Amniotic stem cell (primary cell): Measurements from ENCODE around the gene TMEM43.
A peak's percentile ranks its signal among the peaks of the same experiment; 100 is the strongest.

Source experiments
- DNase-seq: peaks from one replicate; lab custom pipeline; 2025; lab: John Stamatoyannopoulos, UW

The TMEM43 gene

DNA sequence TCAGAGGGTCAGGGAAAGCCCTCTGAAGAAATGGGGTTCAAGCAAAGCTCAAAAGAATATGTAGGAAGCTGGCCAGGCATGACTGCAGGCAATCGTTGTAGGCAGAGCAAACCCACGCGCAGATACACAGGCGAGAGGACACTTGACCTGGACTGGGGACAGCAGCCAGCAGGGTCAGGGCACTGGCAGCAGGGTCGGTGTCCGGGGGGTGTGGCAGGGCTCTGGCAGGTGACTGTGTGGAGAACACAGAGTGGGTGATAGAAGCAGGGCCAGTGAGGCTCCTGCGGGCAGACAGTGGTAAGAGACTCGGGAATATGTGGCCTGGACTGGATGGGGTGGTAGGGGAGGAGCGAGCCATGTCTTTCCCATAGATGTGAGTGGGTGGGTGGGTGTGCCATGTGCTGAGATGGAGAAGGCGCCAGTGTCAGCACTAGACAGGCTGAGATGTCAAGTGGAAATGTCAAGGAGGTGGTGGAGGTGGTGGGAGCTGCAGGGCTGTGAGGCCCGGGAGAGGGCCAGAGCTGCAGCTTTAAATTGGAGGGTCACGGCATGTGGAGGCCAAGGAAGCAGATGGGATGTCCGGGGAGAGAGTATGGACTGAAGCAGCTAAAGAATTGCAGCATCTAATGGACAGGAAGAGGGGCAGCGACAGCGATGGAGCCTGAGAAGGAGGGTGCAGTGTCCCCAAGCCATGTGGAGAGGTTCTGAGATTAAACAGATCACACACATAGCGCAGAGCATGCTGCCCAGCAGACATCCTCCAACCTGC is 13.4 kb downstream of the TMEM43 start:
- DNase-seq, result no peak

DNA sequence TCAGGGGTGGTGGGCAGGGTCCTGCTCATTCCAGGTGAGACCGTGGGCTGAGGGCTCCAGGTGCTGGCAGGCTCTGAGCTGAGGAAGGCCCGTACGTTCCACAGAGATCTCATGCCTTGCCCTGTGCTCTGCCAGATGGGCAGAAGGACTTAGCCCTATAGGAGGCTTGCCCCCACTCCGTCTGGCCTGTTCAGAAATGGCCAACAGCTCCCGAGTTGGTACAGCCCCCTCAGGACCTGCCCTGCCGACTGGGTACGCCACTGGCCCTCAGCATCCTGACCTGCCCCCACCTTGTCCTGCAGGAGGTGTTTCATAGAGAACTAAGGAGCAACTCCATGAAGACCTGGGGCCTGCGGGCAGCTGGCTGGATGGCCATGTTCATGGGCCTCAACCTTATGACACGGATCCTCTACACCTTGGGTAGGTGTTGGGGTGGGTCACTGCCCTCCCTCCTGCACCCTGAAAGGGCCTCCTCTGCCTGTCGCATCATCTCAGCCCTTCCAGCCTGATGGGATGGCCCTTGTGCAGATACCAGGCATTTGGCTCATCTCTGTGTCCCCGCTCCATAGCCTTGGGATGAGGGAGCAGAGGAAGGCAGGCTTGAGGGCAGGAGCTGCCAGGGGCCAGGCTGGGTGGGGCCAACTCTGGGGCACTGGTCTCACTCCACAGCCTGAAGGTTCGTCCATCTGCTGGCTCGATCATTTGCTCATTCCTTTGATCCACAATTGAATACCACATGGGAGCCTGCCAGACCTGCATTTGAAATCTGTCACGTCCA is 14.2 kb downstream of the TMEM43 start:
- DNase-seq, result no peak

DNA sequence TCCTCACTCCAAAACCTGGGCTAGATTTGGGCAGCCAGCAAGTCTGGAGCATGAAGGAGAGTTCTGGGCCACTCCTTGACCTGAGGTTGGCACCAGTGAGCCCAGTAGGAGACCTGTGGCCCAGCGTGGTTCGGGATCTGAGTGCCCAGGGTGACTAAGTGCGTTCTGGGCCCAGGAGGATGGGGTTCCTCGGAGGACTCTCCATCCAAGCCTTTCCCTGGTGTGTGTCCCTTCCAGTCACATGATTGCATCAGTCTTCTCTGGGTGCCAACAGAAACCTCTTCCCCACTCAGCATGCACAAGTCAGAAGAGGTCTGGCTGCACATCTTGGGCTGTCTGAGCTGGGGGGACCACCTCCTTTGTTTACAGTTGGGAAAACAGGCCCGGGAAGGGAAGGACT is 14.9 kb downstream of the TMEM43 start:
- DNase-seq, result no peak

DNA sequence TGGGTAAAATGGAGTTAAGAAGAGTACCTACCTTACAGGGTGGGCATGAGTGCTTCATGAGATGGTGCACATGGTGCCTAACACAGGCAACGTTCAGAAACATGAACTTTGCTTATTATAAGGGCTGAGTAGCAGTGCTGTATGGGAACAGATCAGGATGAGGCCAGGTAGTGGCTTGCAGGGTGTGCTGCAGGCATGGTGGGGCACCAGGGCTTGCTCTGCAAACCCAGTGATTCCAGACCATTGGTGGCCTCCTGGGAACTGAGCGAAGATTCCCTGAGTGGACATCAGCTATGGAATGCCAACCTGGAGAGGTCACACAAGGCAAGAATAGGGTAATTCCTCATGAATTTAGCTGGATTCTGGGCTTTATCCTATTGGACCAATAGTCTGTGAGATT is 15.8 kb downstream of the TMEM43 start:
- no peak for DNase-seq

DNA sequence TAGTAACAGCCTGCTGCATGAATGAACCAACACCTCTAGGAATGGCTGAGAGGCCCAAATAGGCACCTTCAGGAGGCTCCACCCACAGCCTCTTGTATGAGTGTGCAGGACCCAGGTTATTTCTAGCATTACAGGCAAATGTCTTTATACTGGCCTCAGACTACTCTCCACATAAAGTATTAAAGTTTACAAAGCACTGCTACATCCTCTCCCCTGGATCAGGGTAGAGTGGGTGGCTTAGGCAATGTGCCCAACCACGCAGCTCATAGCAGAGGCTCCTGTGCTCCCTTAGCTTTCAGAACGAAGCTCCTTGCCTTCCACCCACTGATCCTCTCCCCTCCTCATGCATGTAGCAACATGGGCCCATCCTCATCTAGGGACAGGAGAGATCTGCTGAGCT is 16.3 kb downstream of the TMEM43 start:
- no peak for DNase-seq

DNA sequence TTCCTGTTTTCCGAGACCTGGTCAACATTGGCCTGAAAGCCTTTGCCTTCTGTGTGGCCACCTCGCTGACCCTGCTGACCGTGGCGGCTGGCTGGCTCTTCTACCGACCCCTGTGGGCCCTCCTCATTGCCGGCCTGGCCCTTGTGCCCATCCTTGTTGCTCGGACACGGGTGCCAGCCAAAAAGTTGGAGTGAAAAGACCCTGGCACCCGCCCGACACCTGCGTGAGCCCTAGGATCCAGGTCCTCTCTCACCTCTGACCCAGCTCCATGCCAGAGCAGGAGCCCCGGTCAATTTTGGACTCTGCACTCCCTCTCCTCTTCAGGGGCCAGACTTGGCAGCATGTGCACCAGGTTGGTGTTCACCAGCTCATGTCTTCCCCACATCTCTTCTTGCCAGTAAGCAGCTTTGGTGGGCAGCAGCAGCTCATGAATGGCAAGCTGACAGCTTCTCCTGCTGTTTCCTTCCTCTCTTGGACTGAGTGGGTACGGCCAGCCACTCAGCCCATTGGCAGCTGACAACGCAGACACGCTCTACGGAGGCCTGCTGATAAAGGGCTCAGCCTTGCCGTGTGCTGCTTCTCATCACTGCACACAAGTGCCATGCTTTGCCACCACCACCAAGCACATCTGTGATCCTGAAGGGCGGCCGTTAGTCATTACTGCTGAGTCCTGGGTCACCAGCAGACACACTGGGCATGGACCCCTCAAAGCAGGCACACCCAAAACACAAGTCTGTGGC is 16.9 kb downstream of the TMEM43 start:
- no peak for DNase-seq

DNA sequence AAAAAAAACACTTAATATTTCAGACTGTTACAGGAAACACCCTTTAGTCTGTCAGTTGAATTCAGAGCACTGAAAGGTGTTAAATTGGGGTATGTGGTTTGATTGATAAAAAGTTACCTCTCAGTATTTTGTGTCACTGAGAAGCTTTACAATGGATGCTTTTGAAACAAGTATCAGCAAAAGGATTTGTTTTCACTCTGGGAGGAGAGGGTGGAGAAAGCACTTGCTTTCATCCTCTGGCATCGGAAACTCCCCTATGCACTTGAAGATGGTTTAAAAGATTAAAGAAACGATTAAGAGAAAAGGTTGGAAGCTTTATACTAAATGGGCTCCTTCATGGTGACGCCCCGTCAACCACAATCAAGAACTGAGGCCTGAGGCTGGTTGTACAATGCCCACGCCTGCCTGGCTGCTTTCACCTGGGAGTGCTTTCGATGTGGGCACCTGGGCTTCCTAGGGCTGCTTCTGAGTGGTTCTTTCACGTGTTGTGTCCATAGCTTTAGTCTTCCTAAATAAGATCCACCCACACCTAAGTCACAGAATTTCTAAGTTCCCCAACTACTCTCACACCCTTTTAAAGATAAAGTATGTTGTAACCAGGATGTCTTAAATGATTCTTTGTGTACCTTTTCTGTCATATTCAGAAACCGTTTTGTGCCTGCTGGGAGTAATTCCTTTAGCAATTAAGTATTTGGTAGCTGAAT is 17.9 kb downstream of the TMEM43 start:
- no peak for DNase-seq

DNA sequence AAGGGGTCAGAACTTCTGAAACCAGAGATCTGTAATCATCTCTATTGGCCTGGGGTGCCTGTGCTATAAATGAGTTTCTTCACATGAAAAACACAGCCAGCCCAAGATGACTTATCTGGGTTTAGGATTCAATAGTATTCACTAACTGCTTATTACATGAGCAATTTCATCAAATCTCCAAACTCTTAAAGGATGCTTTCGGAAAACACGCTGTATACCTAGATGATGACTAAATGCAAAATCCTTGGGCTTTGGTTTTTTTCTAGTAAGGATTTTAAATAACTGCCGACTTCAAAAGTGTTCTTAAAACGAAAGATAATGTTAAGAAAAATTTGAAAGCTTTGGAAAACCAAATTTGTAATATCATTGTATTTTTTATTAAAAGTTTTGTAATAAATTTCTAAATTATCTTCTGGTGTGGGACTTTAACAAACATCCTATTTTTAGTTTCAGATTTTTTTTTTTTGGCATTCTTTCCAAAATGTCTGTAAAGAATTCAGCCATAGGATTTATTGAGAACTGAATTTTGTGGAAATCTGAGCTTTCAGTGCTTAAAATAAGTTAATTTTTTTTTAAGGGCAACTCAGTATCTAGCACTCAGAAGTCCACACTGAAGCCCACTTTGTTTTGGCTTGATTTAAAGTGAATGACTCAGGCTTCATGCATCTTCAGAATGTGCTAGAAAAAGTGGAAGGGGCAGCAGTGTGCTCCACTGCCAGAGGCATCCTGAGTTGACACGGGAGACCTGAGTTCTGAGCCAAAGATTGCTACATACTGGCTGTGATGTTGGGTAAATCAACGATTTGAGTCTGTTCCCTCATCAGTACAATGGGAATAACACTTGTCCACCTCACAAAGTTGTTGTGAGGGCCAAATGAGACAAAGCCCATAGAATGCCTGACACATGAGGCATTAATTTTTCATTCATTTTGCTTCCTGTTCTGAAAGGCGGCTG is 18.7 kb downstream of the TMEM43 start:
- DNase-seq, result peak; percentile 62

DNA sequence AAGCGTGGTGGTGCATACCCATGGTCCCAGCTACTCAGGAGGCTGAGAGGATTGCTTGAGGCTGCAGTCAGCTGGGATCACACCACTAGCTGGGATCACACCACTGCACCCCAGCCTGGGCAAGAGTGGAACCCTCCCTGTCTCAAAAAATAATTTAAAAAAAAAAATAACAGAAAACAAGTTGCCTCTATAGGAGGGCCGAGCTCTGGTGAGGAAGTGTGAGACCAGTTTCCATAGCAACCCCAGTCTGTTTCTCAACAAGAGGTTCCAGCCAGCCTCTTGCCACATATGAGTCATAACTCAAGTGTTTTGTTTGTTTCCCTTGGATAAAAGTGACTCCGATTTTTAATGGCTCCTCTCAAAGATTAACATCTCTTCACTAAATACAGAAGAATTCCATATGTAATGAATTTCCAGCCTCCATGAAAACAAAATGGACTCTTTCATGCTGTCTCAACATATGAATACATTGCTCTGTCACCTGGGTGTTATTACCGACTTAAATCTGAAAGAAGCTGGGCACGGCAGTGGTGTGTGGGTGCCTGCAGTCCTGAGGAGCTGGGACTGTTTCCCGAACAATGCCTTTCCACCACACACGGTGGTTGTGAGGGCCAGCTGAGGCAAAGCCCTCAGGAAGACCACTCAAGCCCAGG is 19.7 kb downstream of the TMEM43 start:
- DNase-seq, result peak; percentile 99

DNA sequence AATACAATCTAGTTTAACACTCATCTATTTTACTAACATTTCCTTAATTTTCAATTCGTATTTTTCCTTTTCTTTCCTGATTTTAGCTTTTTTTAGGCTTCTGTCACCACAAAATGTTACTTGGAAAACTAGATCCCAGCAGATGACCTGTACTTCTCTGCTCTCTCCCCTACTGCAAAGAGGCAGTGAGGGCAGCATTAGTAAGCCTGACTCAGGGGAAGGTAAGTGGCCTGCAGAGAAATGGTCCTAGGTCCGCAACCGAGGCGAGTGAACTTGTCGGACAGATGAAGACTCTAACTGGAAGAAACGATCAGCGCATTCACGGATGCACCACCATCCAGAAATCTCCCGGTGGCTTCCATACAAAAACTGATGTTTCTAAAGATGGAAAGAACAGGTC is 20.4 kb downstream of the TMEM43 start:
- DNase-seq, result no peak

DNA sequence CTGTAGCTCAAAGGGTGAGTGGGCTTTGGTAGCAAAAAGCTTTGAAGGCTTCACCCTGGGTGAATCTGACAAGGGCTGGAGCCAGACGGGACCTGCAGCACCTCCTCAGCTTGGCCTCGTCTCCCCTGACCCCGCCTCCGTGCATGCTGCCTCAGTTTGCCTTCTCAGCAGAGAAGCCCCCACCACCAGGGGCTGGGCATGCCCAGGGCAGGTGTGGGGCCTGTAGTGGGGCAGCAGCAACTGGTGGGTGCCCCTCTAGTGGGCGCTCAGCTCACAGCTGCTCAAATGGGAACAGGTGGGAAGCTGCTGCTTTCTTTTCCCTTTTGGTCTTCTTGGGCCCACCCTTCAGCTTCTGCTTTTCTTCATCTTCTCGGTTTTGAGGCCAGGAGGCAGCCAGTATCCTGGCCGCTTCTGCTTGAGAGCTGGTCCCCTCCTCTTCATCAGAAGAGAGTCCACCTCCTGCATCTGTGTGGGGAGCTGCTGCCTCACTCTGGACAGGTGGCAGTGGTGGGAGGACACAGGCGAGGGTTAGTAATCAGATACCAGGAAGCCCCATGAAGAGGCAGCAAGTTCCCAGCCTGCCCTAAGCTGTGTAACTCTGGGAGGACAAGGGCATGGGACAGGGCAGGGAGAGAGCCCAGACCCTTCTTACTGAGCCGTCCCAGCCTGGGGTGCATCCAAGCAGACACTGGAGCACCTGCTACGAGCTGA is 21.0 kb downstream of the TMEM43 start:
- DNase-seq, result no peak

DNA sequence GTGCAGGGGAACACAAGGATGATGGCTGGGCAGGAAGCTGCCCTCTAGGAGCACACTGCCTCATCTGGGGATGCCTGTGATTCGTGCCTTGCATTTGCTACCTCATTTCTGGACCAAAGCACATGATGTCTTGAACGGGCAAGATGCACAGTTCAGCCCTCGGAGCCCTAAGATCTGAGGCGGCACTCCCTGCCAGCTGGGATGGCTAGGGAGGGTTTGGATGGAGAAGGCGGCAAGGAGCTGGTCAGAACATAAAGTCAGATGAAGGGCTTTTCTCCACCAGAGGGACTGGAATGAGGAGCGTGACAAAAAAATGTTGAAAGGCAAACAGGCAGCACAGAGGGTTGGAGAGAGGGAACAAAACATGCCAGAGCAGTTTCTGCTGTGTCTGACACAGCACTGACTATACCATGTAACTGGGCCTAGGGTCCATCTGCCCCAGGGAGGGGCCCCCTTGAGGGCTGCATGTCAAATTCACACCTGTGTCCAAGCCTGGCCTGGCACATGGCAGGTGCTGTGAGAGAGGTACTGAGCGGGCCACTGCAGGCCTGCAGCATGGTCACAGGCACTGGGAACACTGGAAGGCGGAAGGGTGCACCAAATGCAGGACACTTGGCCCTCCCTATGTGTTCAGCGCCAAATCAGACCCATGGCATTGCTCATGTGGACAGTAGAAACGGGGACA is 21.7 kb downstream of the TMEM43 start:
- DNase-seq, result no peak

DNA sequence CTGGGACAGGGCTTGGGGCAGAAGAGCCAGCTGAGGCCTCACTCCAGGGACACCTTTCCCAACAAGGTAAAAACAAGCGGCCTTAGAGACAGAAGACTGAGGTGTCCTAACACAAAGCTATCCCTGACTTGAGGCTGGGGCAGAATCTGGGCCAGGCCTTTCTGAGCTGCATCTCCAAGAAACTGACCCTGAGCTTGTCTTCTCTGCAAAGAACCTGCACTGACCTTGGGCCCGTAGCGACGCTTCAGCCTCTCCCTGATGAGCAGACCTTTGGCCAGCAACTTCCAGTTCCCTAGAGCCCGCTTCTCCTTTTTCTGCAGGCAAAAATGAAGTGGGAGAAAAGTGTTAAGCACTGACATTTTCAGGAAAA is 22.2 kb downstream of the TMEM43 start:
- DNase-seq, result no peak

DNA sequence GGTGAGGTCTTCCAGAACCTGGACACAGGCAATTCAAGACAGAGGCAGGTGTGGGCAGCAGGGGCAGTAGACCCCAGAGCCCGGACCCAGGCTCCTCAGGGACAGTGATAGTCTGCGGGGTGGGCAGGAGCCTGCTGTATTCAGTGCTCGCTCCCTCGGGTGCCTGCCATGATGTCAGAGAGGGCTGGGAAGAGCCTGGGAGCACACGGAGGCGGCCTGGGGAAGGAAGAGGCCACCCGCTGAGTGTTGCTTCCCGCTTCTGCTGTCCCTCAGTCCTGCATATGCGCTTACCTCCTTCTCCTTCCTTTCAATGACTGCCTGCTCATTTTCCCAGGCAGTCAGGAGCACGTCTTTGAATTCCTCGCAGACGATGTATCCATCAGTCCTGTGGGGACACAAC is 22.8 kb downstream of the TMEM43 start:
- no peak for DNase-seq

DNA sequence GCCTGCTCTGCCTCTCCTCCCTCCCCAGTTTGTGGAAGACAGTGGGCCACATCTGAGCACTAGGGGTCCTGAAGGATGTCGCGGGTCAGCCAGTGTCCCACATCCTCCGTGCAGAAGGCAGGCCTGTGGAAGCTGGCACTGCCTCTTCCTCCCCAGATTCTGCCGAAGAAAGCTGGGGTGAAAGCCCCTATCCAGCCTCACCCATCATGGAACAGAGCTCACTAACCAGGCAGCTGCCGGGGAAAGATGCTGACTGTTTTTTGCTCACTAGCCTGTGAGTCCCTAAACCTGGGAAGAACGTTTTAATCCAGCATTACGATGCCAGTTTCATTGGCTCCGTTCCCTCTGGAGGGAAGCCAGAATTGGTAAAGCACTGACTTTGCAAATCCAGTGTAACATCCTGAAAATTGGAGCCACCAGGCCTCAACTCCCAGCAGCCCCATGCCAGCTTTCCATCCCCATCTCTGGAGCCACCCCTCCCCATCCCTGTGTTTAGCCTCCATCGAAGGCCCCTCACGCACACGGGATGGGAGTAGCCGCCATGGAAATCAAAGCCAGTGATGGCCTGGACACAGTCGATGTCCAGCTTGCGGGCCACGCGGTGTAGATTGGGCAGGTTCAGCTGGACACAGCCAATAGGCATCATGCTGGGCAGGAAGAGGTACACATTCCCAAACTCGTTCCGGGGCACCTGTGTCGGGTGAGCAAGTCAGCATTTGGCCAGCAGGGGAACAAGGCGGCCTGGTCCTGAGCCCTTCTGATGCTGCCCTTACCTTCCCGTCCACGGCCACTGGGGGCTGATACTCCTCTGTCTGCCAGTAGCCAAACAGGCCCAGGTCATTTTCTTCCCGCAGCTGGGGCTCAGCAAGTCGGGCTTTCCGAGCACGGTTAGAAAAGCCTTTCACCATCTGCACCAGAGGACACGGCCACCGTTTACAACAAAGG is 23.5 kb downstream of the TMEM43 start:
- no peak for DNase-seq

DNA sequence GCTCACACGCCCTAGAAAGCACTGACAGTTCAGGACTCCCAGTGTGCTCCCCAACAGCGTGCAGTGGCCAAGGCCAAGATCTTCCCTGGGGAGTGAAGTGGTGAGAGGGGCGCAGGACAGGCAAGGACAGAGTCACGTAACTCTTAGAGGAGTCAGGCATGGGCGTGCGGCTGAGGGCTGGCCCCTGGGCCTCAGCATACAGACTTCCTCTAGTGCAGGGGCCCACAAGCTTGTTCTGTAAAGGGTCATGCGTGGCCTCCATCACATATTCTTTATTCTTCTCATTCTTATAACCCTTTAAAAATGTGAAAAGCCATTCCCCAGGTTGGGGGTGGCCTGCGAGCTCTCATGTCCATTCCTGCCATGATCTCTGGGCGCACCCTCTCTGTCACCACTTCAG is 25.2 kb downstream of the TMEM43 start:
- DNase-seq, result no peak

DNA sequence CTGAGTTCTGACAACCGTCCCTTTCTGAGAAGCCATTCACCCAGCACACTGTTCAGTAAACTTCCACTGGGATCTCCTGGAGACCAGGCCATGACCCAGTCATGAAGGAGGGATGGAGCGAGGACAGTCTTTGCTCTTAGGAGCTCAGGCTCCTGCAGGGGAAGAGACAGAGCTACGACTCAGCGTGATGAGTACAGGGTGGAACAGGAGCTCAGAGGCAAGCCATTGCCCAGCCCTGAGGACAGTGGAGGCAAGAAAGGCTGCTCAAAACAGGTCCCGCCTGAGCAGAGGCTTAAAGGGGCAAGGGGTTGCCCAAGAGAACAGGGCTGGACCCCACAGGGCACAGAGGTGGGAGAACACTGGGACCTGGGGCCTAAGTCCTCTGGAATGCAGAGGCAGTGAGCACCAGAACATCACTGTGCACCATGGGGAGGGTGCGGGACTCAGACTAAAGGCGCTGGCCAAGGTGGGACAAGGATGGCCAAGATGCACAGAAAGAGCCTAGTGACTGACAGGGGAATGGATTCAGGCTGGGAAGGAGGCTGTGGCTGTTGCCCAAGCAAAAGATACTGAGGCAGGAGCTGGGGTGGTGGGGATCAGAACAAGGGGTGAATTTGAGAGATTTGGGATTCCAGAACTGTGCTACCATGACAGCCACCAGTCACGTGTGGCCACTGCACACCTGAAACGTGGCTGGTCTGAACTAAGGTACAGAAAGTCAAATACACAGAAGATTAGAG is 25.8 kb downstream of the TMEM43 start:
- DNase-seq, result no peak
